ENCODE measurements around the gene SLIT3.

Gene SLIT3

DNA sequence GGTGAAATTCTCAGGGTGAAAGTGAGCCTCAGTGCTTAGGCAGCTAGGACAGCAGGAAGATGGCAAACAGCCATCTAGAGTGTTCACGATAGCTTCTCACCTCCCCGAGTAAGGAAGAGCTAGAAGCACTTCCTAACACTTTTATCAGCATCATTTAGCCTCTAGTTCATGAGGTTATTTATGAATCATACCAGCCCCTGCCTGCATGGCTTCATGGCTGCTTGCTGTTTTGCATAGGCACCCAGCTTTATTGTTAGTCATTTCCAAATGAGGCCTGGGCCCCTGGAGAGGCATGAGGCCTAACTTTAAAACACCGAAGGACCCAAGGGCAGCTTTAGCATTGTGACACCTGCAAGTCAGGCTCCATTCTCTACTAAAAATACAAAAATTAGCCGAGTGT, 586.9 kb downstream of the SLIT3 start:
- no peaks in the 10 kb centered on the region for H3K36me3 Mint-ChIP-seq (ENCODE audit: low read depth)
- no peaks in the 10 kb centered on the region for H3K27me3 Mint-ChIP-seq
- no peaks in the 10 kb centered on the region for H3K4me1 Mint-ChIP-seq (ENCODE audit: low read depth)
- no peaks in the 10 kb centered on the region for H3K9me3 Mint-ChIP-seq
- intact Hi-C loops (cut with micrococcal nuclease) = no loop called here
- H3K27ac Mint-ChIP-seq = no peak overlapping the region
- no peak overlapping the region for H3K4me3 Mint-ChIP-seq

DNA sequence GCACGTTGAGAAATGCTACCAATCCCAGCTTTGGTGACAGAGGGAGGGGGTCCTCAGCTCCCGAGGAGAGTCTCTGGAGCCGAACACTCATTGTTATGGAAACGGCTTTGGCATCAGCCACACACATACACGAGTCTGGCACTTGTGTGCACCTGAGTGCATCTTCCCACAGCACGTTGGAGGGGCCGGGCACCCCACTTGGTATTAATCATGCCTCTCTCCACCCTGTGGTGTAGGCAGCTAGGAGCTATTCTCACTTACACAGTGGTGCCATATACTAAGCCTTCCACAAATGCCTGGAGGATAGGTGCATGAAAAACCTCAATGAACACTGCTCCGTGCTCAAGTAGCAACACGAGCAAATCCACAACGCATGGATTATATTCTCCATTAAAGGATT, 587.9 kb downstream of the SLIT3 start:
- Mint-ChIP-seq H3K27ac (no peak overlapping the region), H3K27me3 (no peaks in the 10 kb centered on the region), H3K4me3 (no peak overlapping the region), H3K36me3 (ENCODE audit: low read depth) (no peaks in the 10 kb centered on the region), H3K9me3 (no peaks in the 10 kb centered on the region), H3K4me1 (ENCODE audit: low read depth) (no peaks in the 10 kb centered on the region)
- intact Hi-C loops (cut with micrococcal nuclease) = no loop called here

DNA sequence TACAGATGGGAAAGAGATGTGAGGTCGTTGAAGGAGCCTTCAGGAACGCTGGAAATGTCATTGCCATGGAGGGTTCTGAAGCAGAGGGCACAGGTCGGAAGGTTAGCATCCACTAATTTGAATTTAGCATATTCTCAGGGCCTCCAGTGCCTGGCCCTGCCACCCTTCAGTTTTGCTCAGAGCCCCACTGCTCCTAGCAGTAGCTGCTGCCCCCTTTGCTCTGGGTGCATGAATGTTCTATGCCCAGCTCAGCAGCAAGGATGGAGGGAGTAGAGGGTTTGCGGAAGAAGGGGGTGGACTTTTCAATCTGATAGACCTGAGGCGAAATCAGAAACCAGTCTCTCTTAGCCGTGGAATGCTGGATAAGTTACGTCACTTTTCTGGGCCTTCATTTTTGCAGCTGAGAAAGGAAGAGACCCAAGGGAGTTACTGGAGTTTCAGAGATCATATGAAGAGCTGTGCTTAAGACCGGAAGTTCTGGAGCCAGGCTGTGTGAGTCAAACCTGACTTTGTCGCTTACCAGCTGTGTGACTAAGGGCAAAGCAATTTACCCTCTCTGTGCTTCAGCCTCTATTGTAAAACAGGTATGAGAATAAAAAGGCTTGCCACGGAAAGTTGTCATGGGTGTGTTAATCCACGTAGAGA, 588.5 kb downstream of the SLIT3 start:
- intact Hi-C loops (cut with micrococcal nuclease) = no loop called here
- H3K4me3 Mint-ChIP-seq = no peak overlapping the region
- no peak overlapping the region for H3K27ac Mint-ChIP-seq
- H3K4me1 Mint-ChIP-seq (ENCODE audit: low read depth) = no peaks in the 10 kb centered on the region
- no peaks in the 10 kb centered on the region for H3K9me3 Mint-ChIP-seq
- H3K36me3 Mint-ChIP-seq (ENCODE audit: low read depth) = no peaks in the 10 kb centered on the region
- no peaks in the 10 kb centered on the region for H3K27me3 Mint-ChIP-seq

DNA sequence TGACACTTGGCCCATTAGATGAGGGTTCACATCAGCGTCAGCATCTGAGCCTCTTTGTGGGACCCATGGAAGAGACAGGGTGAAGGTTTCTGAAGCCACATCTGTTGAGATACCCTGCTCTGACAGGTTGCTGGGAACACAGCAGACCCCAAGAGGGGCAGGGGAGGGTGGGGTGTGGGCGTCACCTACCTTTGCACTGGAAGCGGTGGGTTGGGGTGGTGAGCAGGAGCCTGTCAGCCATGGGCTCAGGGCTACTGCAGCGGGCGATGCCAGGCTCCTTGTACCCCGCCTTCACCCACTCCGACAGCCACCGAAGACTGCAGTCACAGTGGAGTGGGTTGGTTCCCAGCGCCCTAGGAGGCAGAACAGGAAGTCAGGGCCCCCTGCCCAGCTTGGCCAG, 590.2 kb downstream of the SLIT3 start:
- H3K27ac Mint-ChIP-seq = no peak overlapping the region
- H3K27me3 Mint-ChIP-seq = no peaks in the 10 kb centered on the region
- intact Hi-C loops (cut with micrococcal nuclease) = no loop called here
- no peak overlapping the region for H3K4me3 Mint-ChIP-seq
- no peaks in the 10 kb centered on the region for H3K9me3 Mint-ChIP-seq
- no peaks in the 10 kb centered on the region for H3K4me1 Mint-ChIP-seq (ENCODE audit: low read depth)
- no peaks in the 10 kb centered on the region for H3K36me3 Mint-ChIP-seq (ENCODE audit: low read depth)

DNA sequence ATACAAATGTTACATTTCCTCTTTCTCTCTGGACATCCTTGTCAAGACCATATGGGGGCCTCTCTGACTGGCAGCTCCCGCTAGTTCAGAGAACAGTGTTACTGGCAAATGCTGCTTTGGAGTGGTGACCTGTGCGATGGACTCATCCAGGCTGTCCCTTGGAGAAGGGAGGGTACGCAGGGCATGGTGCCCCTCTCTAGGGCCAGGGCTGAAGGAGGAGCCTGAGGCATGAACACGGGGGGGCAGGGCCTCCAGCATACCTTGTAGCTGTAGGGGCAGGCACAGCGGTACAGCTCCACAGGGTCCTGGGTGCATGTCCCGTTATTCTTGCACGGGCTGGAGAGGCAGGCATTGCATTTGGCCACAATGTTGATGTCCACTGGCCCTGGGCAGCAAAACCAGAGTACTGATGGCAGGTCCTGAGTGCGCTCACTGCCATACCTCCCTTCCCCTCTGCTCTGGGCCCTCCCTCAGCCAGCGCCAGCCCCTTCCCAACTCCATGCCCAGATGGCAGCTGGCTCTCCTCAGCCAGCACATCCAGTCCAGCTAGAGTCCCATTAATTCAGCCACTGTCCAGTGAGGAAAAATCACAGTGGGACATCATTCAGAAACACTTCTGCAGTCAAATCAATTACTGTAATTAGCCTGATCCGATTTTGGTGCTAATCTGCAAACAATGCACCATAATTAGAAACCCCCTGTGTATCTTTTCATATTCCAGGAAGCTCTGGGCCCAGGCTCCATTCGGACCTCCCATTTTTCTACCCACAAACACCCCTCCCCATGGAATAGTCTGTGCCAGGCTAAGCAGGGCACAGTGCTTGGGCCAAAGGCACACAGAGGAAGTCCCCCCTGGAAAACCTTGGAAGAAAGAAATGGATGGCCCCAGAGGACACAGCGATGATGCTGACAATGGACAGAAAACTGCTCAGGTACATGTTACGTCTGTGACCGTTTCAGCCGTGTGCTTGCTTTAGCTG, 592.9 kb downstream of the SLIT3 start:
- Mint-ChIP-seq H3K27me3 (no peaks in the 10 kb centered on the region), H3K4me3 (no peak overlapping the region), H3K9me3 (no peaks in the 10 kb centered on the region), H3K36me3 (ENCODE audit: low read depth) (no peaks in the 10 kb centered on the region), H3K4me1 (ENCODE audit: low read depth) (no peaks in the 10 kb centered on the region), H3K27ac (no peak overlapping the region)
- intact Hi-C loops (cut with micrococcal nuclease) = no loop called here

DNA sequence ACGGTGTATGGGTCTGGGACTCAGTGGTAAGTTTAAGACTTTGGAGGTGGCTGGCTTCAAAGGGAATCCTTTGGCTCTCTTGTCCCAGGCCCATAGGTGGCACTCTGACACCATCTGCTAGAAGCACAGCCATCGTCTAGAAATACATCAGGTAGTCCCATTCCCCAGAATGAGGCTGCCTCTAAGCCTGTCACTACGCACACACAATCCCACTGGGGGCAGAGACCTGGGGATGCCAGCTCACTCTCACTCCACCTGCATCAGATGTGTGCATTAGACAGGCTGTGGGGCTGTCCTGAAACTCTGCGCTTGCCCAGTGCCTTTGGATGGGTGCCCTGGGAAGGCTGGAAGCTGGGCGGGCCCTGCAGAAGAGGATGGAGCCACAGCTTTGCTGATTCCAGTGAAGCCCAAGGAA, 594.3 kb downstream of the SLIT3 start:
- H3K27me3 Mint-ChIP-seq = no peaks in the 10 kb centered on the region
- no peaks in the 10 kb centered on the region for H3K9me3 Mint-ChIP-seq
- H3K4me1 Mint-ChIP-seq (ENCODE audit: low read depth) = no peaks in the 10 kb centered on the region
- intact Hi-C loops (cut with micrococcal nuclease) = no loop called here
- no peaks in the 10 kb centered on the region for H3K36me3 Mint-ChIP-seq (ENCODE audit: low read depth)
- H3K27ac Mint-ChIP-seq = no peak overlapping the region
- no peak overlapping the region for H3K4me3 Mint-ChIP-seq

DNA sequence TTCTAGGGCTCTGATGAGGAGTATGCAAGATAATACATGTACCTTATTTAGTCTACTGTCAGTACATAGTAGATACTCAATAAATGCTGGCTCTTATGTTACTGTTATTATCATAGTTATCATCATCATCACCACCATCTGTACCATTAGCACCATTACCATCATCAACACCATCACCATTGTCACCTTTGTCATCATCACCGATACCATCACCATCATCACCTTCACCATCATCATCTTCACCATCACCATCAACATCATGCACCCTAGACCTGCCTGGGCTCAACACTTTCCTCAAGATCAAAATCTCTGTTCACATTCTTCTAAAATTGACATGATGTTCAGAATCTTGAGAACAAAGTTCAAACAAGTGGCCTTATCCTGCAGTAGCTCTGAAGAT, 595.6 kb downstream of the SLIT3 start:
- H3K9me3 Mint-ChIP-seq = no peaks in the 10 kb centered on the region
- H3K27me3 Mint-ChIP-seq = no peaks in the 10 kb centered on the region
- H3K27ac Mint-ChIP-seq = no peak overlapping the region
- no peaks in the 10 kb centered on the region for H3K4me1 Mint-ChIP-seq (ENCODE audit: low read depth)
- H3K4me3 Mint-ChIP-seq = no peak overlapping the region
- intact Hi-C loops (cut with micrococcal nuclease) = no loop called here
- H3K36me3 Mint-ChIP-seq (ENCODE audit: low read depth) = no peaks in the 10 kb centered on the region

DNA sequence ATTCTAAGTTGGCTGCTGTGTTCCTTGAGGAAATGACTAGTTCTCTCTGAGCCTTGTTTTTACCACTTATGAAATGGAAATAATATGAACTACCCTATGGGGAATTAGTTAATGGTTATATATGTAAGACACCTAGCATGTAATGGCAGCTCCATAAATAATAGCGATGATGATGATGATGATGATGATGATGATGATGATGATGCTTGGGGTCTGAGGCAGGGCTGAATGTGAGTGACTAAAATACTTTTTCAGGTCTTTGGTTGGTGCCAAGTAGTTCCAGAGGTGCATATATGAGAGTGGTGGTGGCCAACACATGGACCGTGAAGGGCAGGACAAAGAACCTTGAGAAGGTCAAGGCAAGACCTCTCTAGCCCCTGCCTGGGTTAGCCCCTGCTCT, 598.4 kb downstream of the SLIT3 start:
- H3K36me3 Mint-ChIP-seq (ENCODE audit: low read depth) = no peaks in the 10 kb centered on the region
- no peak overlapping the region for H3K27ac Mint-ChIP-seq
- H3K27me3 Mint-ChIP-seq = no peaks in the 10 kb centered on the region
- no peaks in the 10 kb centered on the region for H3K9me3 Mint-ChIP-seq
- intact Hi-C loops (cut with micrococcal nuclease) = no loop called here
- no peaks in the 10 kb centered on the region for H3K4me1 Mint-ChIP-seq (ENCODE audit: low read depth)
- H3K4me3 Mint-ChIP-seq = no peak overlapping the region

DNA sequence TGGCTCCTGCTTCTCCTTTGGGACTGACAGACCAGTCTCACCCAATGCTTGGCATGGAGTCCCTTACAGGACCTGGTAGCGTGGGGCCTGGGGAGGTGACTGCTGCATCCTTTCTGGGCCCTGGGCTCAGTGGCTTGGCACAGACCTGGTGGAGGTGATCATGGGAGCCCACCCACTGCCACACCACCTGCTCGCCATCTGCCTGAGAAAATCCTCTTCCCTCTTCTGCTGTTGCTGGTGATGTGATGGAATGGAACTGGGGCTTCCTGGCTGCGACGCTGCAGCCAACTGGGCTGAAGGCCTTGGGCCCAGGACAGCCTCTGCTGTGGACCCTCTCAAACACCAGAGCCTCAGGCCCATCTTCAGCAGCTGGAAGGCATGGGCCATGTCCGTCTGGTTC, 599.3 kb downstream of the SLIT3 start:
- intact Hi-C loops (cut with micrococcal nuclease) = no loop called here
- H3K4me3 Mint-ChIP-seq = no peak overlapping the region
- H3K27ac Mint-ChIP-seq = no peak overlapping the region
- H3K4me1 Mint-ChIP-seq (ENCODE audit: low read depth) = no peaks in the 10 kb centered on the region
- H3K9me3 Mint-ChIP-seq = no peaks in the 10 kb centered on the region
- no peaks in the 10 kb centered on the region for H3K27me3 Mint-ChIP-seq
- no peaks in the 10 kb centered on the region for H3K36me3 Mint-ChIP-seq (ENCODE audit: low read depth)

DNA sequence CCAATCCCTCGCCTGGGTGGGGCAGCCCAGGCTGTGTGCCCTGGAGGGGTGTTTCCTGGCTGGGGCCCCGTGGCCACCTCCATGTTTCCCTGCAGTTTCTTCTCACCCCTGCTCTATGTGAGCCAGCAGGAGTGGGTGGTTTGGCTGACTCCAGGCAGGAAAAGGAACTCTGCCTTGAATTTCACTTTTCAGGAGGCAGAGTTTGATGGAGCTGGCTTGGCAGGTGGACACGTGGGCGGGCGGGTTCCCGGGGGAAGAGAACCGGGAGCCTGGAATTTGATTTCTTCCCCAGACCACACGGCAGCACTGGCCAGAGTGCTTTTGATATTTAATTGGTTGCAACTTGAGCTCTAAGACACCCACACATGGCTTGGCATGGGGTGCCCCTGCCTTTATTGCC, 601.9 kb downstream of the SLIT3 start:
- peaks cover 1% of the 10 kb centered on the region for H3K27me3 Mint-ChIP-seq
- intact Hi-C loops (cut with micrococcal nuclease) = no loop called here
- no peaks in the 10 kb centered on the region for H3K36me3 Mint-ChIP-seq (ENCODE audit: low read depth)
- H3K27ac Mint-ChIP-seq = no peak overlapping the region
- no peak overlapping the region for H3K4me3 Mint-ChIP-seq
- H3K9me3 Mint-ChIP-seq = no peaks in the 10 kb centered on the region
- H3K4me1 Mint-ChIP-seq (ENCODE audit: low read depth) = no peaks in the 10 kb centered on the region

DNA sequence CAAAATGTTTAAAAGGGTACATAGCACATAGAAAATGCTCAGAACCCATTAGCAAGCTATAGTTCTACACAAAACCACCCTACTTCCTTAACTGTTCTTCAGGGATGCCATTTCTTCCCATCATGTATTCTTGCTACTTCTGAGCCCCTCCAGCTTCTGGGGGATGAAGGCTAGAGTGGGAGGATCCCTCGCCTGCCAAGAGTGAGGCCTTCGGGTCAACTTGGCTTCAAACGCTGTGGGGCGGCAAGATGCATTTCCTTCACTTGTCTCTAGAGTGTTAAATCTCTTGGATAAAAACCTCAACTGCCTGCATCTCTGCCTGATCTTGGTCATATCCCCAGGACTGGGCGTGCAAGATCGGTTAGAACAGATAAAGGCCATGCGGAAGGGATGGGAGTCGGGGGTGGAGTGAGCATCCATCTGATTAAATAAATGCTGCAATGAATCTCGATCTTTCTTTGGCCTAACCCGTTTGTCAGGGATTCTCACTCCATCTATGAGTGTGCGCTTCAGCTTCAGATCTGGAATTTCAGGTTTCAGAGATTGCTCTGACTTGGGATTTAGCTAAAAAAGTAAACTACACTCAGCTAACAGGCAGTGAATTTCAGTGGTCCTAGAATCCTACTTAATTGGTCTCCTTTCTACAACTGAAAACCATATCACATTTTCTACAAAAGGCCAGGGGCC, 603.8 kb downstream of the SLIT3 start:
- Mint-ChIP-seq H3K9me3 (no peaks in the 10 kb centered on the region), H3K27ac (no peak overlapping the region), H3K27me3 (peaks cover 3% of the 10 kb centered on the region), H3K4me3 (no peak overlapping the region), H3K36me3 (ENCODE audit: low read depth) (no peaks in the 10 kb centered on the region), H3K4me1 (ENCODE audit: low read depth) (no peaks in the 10 kb centered on the region)
- intact Hi-C loops (cut with micrococcal nuclease) = no loop called here

DNA sequence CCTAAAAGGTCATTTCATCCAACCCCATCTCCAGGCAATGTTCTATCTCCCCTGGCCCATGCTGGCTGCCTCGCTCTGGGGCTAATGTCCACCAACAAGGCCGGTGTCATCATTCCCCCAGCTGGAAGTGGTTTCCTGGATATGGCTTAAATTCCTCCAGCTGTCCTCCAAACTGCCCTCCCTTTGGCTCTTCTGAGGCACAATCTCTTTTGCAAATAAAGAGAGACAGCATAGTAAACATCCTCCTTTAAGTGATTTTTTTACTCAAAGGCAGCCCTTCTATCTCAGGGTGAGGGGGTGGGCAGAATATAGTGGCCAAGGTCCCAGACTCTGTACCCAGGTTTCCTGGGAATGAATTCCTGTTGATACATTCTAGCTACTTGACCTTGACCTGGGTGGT, 604.3 kb downstream of the SLIT3 start:
- Mint-ChIP-seq H3K27ac (no peak overlapping the region), H3K4me3 (no peak overlapping the region), H3K4me1 (ENCODE audit: low read depth) (no peaks in the 10 kb centered on the region)

DNA sequence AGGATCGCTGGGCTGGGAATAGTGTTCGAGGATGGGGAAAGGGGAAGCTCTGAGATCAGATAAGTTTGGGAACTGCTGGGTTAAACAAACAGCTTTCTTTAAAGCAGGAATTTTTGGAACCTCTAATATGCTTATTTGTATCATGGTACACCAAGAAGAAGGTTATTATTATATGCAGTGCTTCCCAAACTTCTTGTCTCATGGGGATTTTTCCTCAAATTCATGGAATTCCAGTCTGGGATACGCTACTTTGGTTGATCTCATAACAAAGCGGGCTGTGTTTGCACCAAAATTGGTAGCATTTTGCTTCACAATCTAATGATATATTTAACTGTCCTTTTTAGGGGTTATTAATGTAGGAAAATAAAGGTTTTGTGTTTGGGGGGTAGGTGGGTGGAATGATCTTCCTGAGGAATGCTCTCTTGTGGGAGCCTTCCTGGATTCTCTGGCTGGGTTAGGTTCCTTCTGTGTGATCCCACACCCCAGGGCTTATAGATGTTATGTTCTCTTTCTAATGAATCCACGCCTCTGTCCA, 605.6 kb downstream of the SLIT3 start:
- Mint-ChIP-seq H3K9me3 (no peaks in the 10 kb centered on the region), H3K4me1 (ENCODE audit: low read depth) (no peaks in the 10 kb centered on the region), H3K36me3 (ENCODE audit: low read depth) (no peaks in the 10 kb centered on the region), H3K27me3 (peaks cover 3% of the 10 kb centered on the region), H3K27ac (no peak overlapping the region), H3K4me3 (no peak overlapping the region)
- intact Hi-C loops (cut with micrococcal nuclease) = no loop called here

More for the DNA sequence above, 604.3 kb downstream of the SLIT3 start:
- Mint-ChIP-seq H3K36me3 (ENCODE audit: low read depth) (no peaks in the 10 kb centered on the region), H3K9me3 (no peaks in the 10 kb centered on the region), H3K27me3 (peaks cover 3% of the 10 kb centered on the region)
- intact Hi-C loops (cut with micrococcal nuclease) = no loop called here

DNA sequence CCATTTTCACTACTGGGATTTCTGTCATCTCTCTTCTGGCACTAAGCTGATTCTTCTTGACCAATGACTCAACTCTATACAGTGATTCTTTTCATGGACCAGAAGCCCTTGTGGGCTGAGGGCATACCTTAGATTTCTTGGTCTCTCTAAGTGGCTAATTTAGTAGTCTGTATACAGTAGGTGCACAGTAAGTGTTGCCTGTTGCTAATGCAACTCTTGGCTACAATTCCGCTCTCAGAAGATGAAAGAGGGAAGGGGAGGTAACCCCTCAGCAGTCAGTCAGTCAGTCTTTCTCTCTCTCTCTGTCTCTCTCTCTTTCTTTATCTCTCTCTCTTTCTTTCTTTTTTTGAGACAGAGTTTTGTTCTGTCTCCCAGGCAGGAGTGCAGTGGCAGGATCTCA, 606.6 kb downstream of the SLIT3 start:
- Mint-ChIP-seq H3K27ac (no peak overlapping the region), H3K4me1 (ENCODE audit: low read depth) (no peaks in the 10 kb centered on the region), H3K36me3 (ENCODE audit: low read depth) (no peaks in the 10 kb centered on the region), H3K27me3 (peaks cover 3% of the 10 kb centered on the region), H3K9me3 (no peaks in the 10 kb centered on the region), H3K4me3 (no peak overlapping the region)
- intact Hi-C loops (cut with micrococcal nuclease) = no loop called here
